COLO668 (cell line): ENCODE data around the gene PATL1.
"Not testable (repeated sequence)": the region's sequence is repeated elsewhere in the genome, so short reads cannot be mapped to it uniquely, and the experiment has no call there.

Experiments
- DNase-seq: peaks from one replicate; lab custom pipeline; 2025; ENCODE audit not compliant: unreplicated experiment; lab: John Stamatoyannopoulos, UW

Gene PATL1

GRCh38 chr11:59668950-59669610 lies at the start of gene PATL1:
Gene PATL1 (minus strand): TSS chr11:59669037. CDS start chr11:59668895, 142 bp downstream.
- DNase-seq, result peak; percentile 98

GRCh38 chr11:59716051-59716450 lies 47.2 kb upstream of the PATL1 start:
- no peak for DNase-seq

GRCh38 chr11:59713745-59714144 lies 44.9 kb upstream of the PATL1 start, which contains the start of gene OR10V1:
Gene OR10V1 (minus strand): TSS chr11:59713845. CDS start chr11:59713845, 0 bp downstream.
- no peak for DNase-seq

GRCh38 chr11:59710136-59710847 lies 41.5 kb upstream of the PATL1 start:
- no peak for DNase-seq

GRCh38 chr11:59708537-59708936 lies 39.7 kb upstream of the PATL1 start:
- no peak for DNase-seq

- no peak for DNase-seq
Measured at GRCh38 chr11:59707371-59707770, 38.5 kb upstream of the PATL1 start.

- no peak for DNase-seq
Measured at GRCh38 chr11:59706518-59707285, 37.9 kb upstream of the PATL1 start.

GRCh38 chr11:59705294-59705693 lies 36.5 kb upstream of the PATL1 start:
- DNase-seq, result no peak

GRCh38 chr11:59703515-59703914 lies 34.7 kb upstream of the PATL1 start:
- DNase-seq, result not testable (repeated sequence)

- DNase-seq, result not testable (repeated sequence)
Measured at GRCh38 chr11:59700157-59700556, 31.3 kb upstream of the PATL1 start.

- no peak for DNase-seq
Measured at GRCh38 chr11:59698506-59698905, 29.7 kb upstream of the PATL1 start.

- DNase-seq, result no peak
Measured at GRCh38 chr11:59692915-59693314, 24.1 kb upstream of the PATL1 start.

GRCh38 chr11:59691156-59691555 lies 22.3 kb upstream of the PATL1 start:
- no peak for DNase-seq

GRCh38 chr11:59689015-59689414 lies 20.2 kb upstream of the PATL1 start:
- no peak for DNase-seq

GRCh38 chr11:59681260-59681725 lies 12.5 kb upstream of the PATL1 start:
- DNase-seq, result peak; percentile 9

- DNase-seq, result peak; percentile 63
Measured at GRCh38 chr11:59680287-59681154, 11.7 kb upstream of the PATL1 start.

GRCh38 chr11:59679347-59679746 lies 10.5 kb upstream of the PATL1 start:
- no peak for DNase-seq

GRCh38 chr11:59678813-59679165 lies 10.0 kb upstream of the PATL1 start:
- DNase-seq, result no peak

- no peak for DNase-seq
Measured at GRCh38 chr11:59678118-59678812, 9.4 kb upstream of the PATL1 start.

GRCh38 chr11:59676205-59676604 lies 7.4 kb upstream of the PATL1 start:
- no peak for DNase-seq
